HG03520 (cell line): ENCODE data around the gene NEK11.
"Not testable (repeated sequence)": the region's sequence is repeated elsewhere in the genome, so short reads cannot be mapped to it uniquely, and the experiment has no call there.

Source experiments
- ATAC-seq: cut with Tn5 transposase; IDR thresholded peaks from one replicate; pipeline ENCODE4 v1.9.1; 2021; ENCODE audit warnings: mild to moderate bottlenecking, moderate library complexity; ENCODE audit not compliant: unreplicated experiment

The NEK11 gene

GRCh38 chr3:131036986-131037385, 10.3 kb downstream of the NEK11 start:
- ATAC-seq = no peak

GRCh38 chr3:131038326-131038725, 11.6 kb downstream of the NEK11 start:
- no peak for ATAC-seq

- ATAC-seq = not testable (repeated sequence)
Measured at GRCh38 chr3:131042271-131042985, 15.8 kb downstream of the NEK11 start.

GRCh38 chr3:131047582-131047981, 20.9 kb downstream of the NEK11 start:
- no peak for ATAC-seq

- no peak for ATAC-seq
Measured at GRCh38 chr3:131048030-131048429, 21.4 kb downstream of the NEK11 start.

- ATAC-seq = no peak
Measured at GRCh38 chr3:131050001-131050400, 23.3 kb downstream of the NEK11 start.

GRCh38 chr3:131053043-131053859, 26.6 kb downstream of the NEK11 start:
- no peak for ATAC-seq

- ATAC-seq = no peak
Measured at GRCh38 chr3:131067983-131068382, 41.3 kb downstream of the NEK11 start.

- ATAC-seq = no peak
Measured at GRCh38 chr3:131072099-131072559, 45.5 kb downstream of the NEK11 start.

GRCh38 chr3:131072845-131073244, 46.2 kb downstream of the NEK11 start:
- no peak for ATAC-seq

- ATAC-seq = no peak
Measured at GRCh38 chr3:131075632-131076328, 49.1 kb downstream of the NEK11 start.

- ATAC-seq = no peak
Measured at GRCh38 chr3:131077904-131078303, 51.2 kb downstream of the NEK11 start.

GRCh38 chr3:131079086-131079485, 52.4 kb downstream of the NEK11 start:
- no peak for ATAC-seq

GRCh38 chr3:131081224-131081623, 54.5 kb downstream of the NEK11 start:
- no peak for ATAC-seq

GRCh38 chr3:131082246-131082645, 55.6 kb downstream of the NEK11 start:
- no peak for ATAC-seq

GRCh38 chr3:131082871-131083863, 56.5 kb downstream of the NEK11 start:
- no peak for ATAC-seq

GRCh38 chr3:131091768-131092167, 65.1 kb downstream of the NEK11 start:
- no peak for ATAC-seq

- no peak for ATAC-seq
Measured at GRCh38 chr3:131107637-131108433, 81.2 kb downstream of the NEK11 start.

GRCh38 chr3:131109156-131109555, 82.5 kb downstream of the NEK11 start:
- no peak for ATAC-seq

GRCh38 chr3:131110087-131110486, 83.4 kb downstream of the NEK11 start:
- no peak for ATAC-seq
